NOMO-1 treated with dmso at 0.1 percent for 144 hours (cell line): ENCODE data around the gene DEFB128.

Experiments
- DNase-seq: peaks from one replicate; lab custom pipeline; 2025; ENCODE audit not compliant: unreplicated experiment; lab: John Stamatoyannopoulos, UW

The DEFB128 gene

DNA sequence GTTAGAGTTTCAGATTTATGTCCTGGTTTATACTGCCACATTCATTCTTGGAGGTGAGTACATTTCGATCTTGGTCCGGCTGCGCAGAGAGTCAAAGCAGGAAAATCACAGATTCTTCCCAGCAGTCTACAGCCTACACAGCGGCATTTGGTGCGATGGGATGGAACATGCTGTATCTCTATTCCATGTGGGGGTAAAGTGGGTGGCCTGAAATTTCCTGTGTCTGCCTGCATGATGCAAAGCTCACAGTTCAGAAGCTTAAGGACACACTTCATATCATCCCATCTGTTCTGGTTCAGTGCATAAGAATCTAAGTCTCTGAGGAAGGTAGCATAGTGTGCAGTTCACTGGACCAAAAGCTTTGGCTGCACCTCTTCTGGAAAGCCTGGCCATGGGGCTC is 32.4 kb downstream of the DEFB128 start, which contains the start of gene DEFB127:
DEFB127 (plus strand) TSS at position 301 of the 400 bp plus-strand sequence; CDS start at position 392, 91 bp downstream.
- DNase-seq: no peak

- no peak for DNase-seq
Measured at GRCh38 chr20:152131-152530, 37.4 kb downstream of the DEFB128 start.

DNA sequence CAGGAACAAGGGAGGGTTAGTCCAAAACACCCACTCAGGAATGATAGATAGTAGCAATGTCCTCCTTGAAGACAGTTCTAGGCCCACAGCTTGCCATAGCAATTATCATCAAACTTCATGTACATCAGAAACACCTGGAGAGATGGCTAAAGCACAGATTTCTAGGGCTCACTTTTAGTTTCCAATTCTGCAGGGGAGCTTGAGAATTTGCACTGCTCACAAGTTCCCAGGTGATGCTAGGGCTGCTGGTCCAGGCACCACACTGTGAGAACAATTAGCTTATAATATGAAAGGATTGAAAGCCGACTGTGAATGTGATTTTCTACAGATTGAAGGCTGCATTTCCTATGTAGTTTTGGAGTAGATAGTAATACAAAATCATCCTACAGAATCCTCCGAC is 43.6 kb downstream of the DEFB128 start:
- DNase-seq: no peak

DNA sequence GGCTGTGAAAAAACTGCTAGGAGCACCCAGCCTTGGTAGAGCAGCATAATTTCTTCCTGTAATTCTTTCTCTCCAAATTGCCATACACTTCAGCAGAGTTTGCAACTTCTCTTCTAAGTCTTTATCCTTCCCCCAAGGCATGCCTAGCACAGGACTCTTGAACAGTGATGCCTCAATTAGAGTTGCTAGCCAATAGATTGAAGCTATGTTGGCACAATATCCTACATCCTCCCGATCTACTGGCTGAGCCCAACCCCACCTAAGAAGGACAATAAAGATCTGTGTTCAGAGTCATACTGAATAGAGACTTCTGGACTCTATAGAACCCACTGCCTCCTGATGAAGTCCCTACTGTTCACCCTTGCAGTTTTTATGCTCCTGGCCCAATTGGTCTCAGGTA is 47.2 kb downstream of the DEFB128 start, which contains the start of gene DEFB126:
DEFB126 (plus strand) TSS at position 301 of the 400 bp plus-strand sequence; CDS start at position 340, 39 bp downstream.
- DNase-seq: no peak
